Esophagus muscularis mucosa (tissue), 4 donors: ENCODE results near the gene PARVB. TPM values are rescaled to one million over a fixed set of nuclear protein-coding genes. Genes with fewer than 3 reads are reported as not detected.

Source experiments
- DNase-seq: peaks from one replicate; pipeline ENCODE4 v3.0.0-alpha.2; 2017; ENCODE audit errors: extremely low spot score
- H3K27ac ChIP-seq, 4 donors: fragments of 200-600 bp; sonication (generic); replicated peaks in 1 of 4; 1 replicate in 3 of 4; 2 replicates in 1 of 4; pipeline ENCODE4 v1.5.1; 2016 to 2019; ENCODE audit warnings: mild to moderate bottlenecking in 1 of 4
- H3K27me3 ChIP-seq, 4 donors: fragments of 200-600 bp; sonication (generic); one replicate each; pipeline versions ENCODE4 v1.5.1 to v1.6.0; 2016 to 2019
- H3K36me3 ChIP-seq, 4 donors: fragments of 200-600 bp; sonication (generic); one replicate each; pipeline ENCODE4 v1.5.1; 2016 to 2019
- H3K4me1 ChIP-seq, 4 donors: fragments of 200-600 bp; sonication (generic); one replicate each; pipeline ENCODE4 v1.5.1; 2016 to 2019
- H3K4me3 ChIP-seq, 4 donors: fragments of 200-600 bp; sonication (generic); 1 replicate in 2 of 4; 2 replicates in 2 of 4; pipeline ENCODE4 v1.5.1; 2016 to 2019; ENCODE audit warnings: mild to moderate bottlenecking in 4 of 4, moderate library complexity in 1 of 4
- H3K9me3 ChIP-seq, 4 donors: fragments of 200-600 bp; sonication (generic); 1 replicate in 3 of 4; 2 replicates in 1 of 4; pipeline ENCODE4 v1.5.1; 2016 to 2019
- EP300 ChIP-seq: sonication (generic); formaldehyde crosslinking; IDR thresholded peaks from one replicate; pipeline ENCODE4 v1.6.1; 2017; ENCODE audit warnings: antibody characterized with exemption
- POLR2A ChIP-seq: fragments of 450-650 bp; IDR thresholded peaks from one replicate; pipeline ENCODE4 v1.6.1; 2017; ENCODE audit warnings: antibody characterized with exemption, moderate library complexity, mild to moderate bottlenecking, low read depth
- POLR2AphosphoS5 ChIP-seq, 2 donors: sonication (generic); formaldehyde crosslinking; IDR thresholded peaks; one replicate each; pipeline ENCODE4 v1.6.1; 2017; ENCODE audit warnings: antibody characterized with exemption in 2 of 2
- WGBS: methylation state at CpG from one replicate; pipeline ENCODE4 v1.1.5; 2018; 5-methylcytosine and 5-hydroxymethylcytosine counted together
- intact Hi-C: fragments of 100-400 bp; cut with DNase I; formaldehyde crosslinking; loops from one replicate; pipeline ENCODE4 v1.15.1; 2023
- total RNA-seq, 4 donors: library from RNA; depleted of rRNA; stranded (reverse); fragments of >200 nt; gene quantifications; one replicate each; pipeline versions ENCODE4 v1.1.0 to v1.2.1, GENCODE V29; 2016
- TF ChIP-seq, protein P1 (sequence below), 3 experiments: fragments of 200-600 bp in 2 of 3; fragments of 450-650 bp in 1 of 3; sonication (generic) in 2 of 3; IDR thresholded peaks; one replicate each; pipeline ENCODE4 v1.5.1; 2017 to 2019; ENCODE audit warnings: antibody characterized with exemption in 3 of 3, mild to moderate bottlenecking in 2 of 3, moderate library complexity in 1 of 3

Gene PARVB
- total RNA-seq, 4 donors from 2014 or later, result 22.0 to 107 (median 45.5) TPM

DNA sequence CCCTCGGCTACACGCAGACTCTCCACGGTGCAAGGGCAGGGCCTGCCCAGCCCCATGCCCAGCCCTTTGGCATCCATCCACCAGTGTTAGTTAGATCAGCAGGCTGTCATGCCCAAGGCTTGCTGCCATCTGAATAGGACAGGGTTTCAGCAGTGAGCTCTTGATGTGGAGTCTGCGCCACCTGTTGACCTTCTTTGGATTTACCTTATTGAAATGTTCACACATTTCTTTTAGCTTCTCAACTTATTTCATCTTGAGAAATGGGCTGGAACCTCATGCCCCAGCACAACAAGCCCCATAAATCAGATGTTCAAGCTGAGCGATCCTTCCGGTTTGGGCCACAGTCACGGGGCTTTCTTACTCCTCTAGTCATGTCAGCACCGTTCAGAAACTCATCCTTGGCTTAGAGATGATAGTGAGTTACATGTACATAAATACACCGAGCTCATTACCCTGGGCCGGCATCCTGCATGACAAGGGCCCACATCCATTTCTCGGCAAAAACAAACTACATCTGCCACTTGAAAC is 61.7 kb downstream of the PARVB start:
- Histone ChIP-seq H3K27ac (peak overlapping the region; percentile 56 to 78 (median 66)), H3K4me1 (peaks cover 46 to 59% (median 54%) of the 10 kb centered on the region in 4 donors)
- intact Hi-C loops, result loop anchor here (10.0 kb wide), 1 partner anchor 249 kb away; no protein-coding TSS in a partner anchor

DNA sequence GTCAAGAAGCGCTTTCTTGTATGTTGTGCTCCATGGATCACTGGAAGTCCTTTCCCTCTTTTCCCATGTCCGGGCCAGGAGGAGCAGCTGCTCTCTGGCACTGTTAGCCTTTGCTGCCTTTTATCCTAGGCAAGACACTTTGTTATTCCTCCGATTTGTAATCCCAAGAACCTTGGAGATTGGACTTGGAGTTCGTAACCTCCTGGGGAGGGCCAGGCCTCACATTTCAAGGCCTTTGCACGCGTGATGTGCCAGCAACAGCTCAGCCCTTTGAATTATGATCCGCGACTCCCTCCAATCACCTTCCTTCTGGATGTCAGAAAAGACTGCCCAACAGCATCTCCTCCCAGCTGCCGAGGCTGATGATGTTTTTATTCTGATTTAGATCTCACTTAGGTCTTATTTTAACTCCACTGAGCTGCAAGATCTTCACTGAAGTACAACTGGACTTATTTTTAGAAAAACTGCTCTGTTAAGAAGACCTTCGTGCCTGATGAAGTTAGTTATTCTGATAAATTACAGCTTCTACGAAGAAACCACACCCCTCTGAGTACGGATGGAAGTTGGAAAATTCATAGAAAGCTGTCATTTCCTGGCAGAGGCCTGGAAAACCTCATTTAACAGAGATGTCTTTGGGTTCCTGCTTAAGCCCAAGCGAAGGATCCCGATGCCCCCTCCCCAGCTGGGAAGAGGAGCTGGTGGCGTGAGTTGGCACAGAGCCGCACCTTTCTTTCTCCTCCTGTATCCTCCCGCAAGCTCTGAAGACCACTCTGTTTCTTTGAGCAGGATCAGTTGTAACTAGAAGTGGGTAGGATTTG is 62.4 kb downstream of the PARVB start:
- peak overlapping the region in 2 of 4 donors; percentile 2 to 35 for H3K4me3 ChIP-seq
- H3K9me3 ChIP-seq, result no peaks in the 10 kb centered on the region
- no peaks in the 10 kb centered on the region for H3K27me3 ChIP-seq
- 52% methylated on average over 15 of the region's 17 CpGs for WGBS
- peak; percentile 94 for DNase-seq
- peaks cover 39 to 53% (median 47%) of the 10 kb centered on the region in 4 donors for H3K4me1 ChIP-seq
- H3K36me3 ChIP-seq, result peaks cover 0 to 16% (median 0%) of the 10 kb centered on the region in 4 donors
- TF ChIP-seq POLR2AphosphoS5 (IDR thresholded peaks at IDR 0.05) (peak; percentile 20 to 41), POLR2A (no peak), EP300 (no peak)
- TF ChIP-seq, protein P1, sequence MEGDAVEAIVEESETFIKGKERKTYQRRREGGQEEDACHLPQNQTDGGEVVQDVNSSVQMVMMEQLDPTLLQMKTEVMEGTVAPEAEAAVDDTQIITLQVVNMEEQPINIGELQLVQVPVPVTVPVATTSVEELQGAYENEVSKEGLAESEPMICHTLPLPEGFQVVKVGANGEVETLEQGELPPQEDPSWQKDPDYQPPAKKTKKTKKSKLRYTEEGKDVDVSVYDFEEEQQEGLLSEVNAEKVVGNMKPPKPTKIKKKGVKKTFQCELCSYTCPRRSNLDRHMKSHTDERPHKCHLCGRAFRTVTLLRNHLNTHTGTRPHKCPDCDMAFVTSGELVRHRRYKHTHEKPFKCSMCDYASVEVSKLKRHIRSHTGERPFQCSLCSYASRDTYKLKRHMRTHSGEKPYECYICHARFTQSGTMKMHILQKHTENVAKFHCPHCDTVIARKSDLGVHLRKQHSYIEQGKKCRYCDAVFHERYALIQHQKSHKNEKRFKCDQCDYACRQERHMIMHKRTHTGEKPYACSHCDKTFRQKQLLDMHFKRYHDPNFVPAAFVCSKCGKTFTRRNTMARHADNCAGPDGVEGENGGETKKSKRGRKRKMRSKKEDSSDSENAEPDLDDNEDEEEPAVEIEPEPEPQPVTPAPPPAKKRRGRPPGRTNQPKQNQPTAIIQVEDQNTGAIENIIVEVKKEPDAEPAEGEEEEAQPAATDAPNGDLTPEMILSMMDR (IDR thresholded peaks at IDR 0.05), result no peak
- intact Hi-C loops, result loop anchor here (10.0 kb wide), 1 partner anchor 248 kb away; no protein-coding TSS in a partner anchor
- peak overlapping the region; percentile 56 to 78 (median 66) for H3K27ac ChIP-seq

More for the DNA sequence above, 61.7 kb downstream of the PARVB start:
- Histone ChIP-seq H3K4me3 (no peak overlapping the region), H3K36me3 (peaks cover 0 to 16% (median 0%) of the 10 kb centered on the region in 4 donors), H3K27me3 (no peaks in the 10 kb centered on the region), H3K9me3 (no peaks in the 10 kb centered on the region)
- no peak for DNase-seq
- 54% methylated on average over 11 of the region's 11 CpGs for WGBS
- TF ChIP-seq, protein P1 (IDR thresholded peaks at IDR 0.05), result peak; percentile 16 to 38 (median 36)
- no peak for TF ChIP-seq EP300

DNA sequence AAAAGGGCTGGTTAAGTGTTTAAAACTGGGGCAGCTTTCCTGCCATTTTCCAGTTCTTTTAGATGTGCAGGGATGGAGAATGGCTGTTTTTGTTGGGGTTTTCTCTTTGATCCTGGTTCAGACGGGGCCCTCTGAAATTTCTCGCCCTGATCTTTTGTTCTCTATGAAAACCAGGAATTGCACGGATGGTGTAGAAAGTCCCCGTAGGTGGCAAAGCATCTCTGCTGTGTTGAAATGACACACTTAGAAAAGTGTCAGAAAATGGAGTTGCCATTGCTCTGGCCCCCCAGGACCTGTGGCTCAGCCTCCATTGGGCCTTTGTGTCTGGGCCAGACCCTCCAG is 63.0 kb downstream of the PARVB start:
- Histone ChIP-seq H3K4me3 (peak overlapping the region in 2 of 4 donors; percentile 2 to 35), H3K36me3 (peaks cover 0 to 10% (median 0%) of the 10 kb centered on the region in 4 donors), H3K27me3 (no peaks in the 10 kb centered on the region), H3K9me3 (no peaks in the 10 kb centered on the region), H3K4me1 (peaks cover 37 to 48% (median 43%) of the 10 kb centered on the region in 4 donors), H3K27ac (peak overlapping the region; percentile 56 to 78 (median 66))
- 82% methylated on average over 4 of the region's 4 CpGs for WGBS
- TF ChIP-seq, protein P1 (IDR thresholded peaks at IDR 0.05), result no peak
- TF ChIP-seq EP300, result no peak
- no peak for TF ChIP-seq POLR2A
- no peak for TF ChIP-seq POLR2AphosphoS5 (IDR thresholded peaks at IDR 0.05)
- DNase-seq, result no peak
- intact Hi-C loops, result loop anchor here (10.0 kb wide), 1 partner anchor 248 kb away; no protein-coding TSS in a partner anchor

DNA sequence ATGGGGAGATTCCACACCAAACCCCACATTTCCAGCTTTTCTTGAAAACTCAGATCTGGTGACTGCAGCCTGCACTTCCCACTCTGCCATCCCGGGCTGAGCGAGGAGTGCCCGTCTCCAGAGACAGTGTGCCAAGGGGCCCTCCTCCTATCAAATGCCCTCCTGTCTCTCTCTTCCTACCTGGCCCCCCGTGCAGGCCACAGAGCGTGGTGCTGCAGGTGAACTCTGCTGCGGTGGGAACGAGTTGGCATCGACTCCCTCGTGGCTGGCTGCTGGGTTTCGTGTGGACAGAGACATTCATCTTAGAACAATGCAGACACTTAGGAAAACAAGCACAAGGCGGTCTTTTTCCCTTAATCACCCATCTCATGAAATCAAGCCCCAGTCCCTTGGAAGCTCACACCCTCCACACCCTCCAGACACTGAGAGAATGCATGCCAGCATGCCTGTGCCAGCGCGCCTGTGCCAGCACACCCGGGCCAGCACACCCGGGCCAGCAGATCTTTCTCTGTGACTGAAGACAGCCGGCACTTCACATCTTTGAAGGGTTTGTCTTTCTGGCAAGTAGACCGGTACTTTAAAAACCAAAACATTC is 65.0 kb downstream of the PARVB start:
- no peak overlapping the region for H3K4me3 ChIP-seq
- TF ChIP-seq POLR2AphosphoS5 (IDR thresholded peaks at IDR 0.05) (peak in 1 of 2 donors; percentile 25), EP300 (no peak), POLR2A (no peak)
- TF ChIP-seq, protein P1 (IDR thresholded peaks at IDR 0.05), result no peak
- H3K4me1 ChIP-seq, result peaks cover 37 to 48% (median 43%) of the 10 kb centered on the region in 4 donors
- no peaks in the 10 kb centered on the region for H3K9me3 ChIP-seq
- 60% methylated on average over 12 of the region's 17 CpGs for WGBS
- H3K27ac ChIP-seq, result peak overlapping the region in 2 of 4 donors; percentile 13 to 16
- H3K27me3 ChIP-seq, result no peaks in the 10 kb centered on the region
- intact Hi-C loops, result loop anchor here (10.0 kb wide), 1 partner anchor 246 kb away; no protein-coding TSS in a partner anchor
- no peak for DNase-seq
- H3K36me3 ChIP-seq, result peaks cover 0 to 14% (median 5%) of the 10 kb centered on the region in 4 donors
